WI38 (cell line): Measurements from ENCODE around the gene RAPGEF5.

ENCODE experiments used
- H3K4me3 ChIP-seq: 2 replicates; pipeline ENCODE4 v1.5.1; 2011; ENCODE audit warnings: low read depth, mild to moderate bottlenecking, control low read depth, low read length
- TF ChIP-seq, protein P1 (sequence below): IDR thresholded peaks from 2 replicates; pipeline ENCODE4 v1.5.1; 2012; ENCODE audit warnings: low read depth, mild to moderate bottlenecking, control low read depth, low read length

The RAPGEF5 gene

DNA sequence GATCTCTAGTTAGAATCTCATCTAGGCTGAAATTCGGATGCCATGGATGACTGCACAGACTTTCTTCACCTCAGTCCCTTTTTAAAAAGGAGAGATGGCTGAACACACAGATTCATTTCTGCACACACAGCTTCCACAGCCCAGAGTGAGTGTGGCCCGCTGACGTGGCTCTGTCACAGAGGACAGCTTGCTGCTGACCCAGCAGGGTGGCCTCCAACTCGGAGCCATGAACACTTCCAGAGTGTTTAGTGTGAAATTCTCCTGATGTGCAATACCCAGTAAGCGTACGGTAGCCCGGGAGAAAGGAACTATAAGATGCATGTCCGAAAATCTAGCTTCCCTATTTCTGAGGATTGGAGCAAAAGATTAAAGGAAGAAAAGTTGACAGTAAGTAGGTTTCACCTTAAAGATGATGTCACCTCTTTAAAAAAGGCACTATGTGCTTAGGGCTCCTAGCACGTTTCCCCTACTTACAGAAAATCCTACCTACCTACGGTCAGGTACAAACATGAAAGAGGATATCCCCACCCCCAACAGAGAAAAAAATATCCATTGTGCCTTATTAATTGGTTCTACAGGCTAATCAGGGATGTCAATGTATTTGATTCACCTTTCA, 162.2 kb downstream of the RAPGEF5 start:
- TF ChIP-seq, protein P1, sequence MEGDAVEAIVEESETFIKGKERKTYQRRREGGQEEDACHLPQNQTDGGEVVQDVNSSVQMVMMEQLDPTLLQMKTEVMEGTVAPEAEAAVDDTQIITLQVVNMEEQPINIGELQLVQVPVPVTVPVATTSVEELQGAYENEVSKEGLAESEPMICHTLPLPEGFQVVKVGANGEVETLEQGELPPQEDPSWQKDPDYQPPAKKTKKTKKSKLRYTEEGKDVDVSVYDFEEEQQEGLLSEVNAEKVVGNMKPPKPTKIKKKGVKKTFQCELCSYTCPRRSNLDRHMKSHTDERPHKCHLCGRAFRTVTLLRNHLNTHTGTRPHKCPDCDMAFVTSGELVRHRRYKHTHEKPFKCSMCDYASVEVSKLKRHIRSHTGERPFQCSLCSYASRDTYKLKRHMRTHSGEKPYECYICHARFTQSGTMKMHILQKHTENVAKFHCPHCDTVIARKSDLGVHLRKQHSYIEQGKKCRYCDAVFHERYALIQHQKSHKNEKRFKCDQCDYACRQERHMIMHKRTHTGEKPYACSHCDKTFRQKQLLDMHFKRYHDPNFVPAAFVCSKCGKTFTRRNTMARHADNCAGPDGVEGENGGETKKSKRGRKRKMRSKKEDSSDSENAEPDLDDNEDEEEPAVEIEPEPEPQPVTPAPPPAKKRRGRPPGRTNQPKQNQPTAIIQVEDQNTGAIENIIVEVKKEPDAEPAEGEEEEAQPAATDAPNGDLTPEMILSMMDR, result no peak
- H3K4me3 ChIP-seq, result no peak overlapping the region

DNA sequence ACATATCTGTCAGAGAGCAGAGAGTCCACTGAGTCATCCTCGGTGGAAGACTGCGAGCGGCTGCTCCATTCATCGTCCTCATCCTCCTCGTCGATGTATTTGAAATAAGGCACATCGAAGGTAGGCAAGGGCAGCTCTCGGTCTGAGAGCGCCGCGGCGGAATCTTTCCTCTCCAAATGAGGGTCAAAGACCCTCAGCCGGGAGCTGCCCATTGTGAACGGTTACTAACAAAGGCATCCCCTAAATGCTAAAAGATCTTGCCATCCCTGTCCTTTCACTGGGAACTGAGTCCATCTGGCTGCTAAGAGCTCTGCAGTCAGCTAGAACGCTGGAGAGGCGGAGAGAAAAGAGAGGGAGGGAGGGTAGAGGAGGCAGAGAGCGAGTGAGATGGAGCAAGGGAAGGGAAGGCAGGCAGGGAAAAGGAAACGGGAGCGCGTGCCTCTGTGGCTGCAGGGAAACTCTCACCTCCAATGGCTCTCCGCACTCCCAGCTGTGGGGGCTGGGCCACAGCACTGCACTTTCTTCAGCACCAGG, 163.4 kb downstream of the RAPGEF5 start:
- TF ChIP-seq, protein P1, result no peak
- no peak overlapping the region for H3K4me3 ChIP-seq

DNA sequence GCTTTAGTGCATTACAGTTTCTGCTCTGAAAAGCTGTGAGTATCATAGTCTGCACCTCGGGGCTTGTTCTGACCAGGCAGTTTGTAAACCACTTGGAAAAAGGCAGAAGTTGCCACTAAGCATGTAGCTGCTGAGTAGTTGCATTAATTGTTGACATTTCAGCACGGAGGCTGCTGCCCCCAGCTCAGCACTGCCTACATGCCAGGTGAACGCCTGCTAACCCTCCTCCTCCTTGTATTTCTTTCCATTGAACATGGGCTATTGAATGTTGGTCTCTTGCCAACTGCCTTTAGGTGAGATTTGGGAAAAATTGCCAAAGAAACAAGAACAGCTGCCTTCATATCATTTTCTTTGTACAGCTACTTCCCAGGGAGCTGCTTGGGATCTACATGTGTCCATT, 164.2 kb downstream of the RAPGEF5 start:
- TF ChIP-seq, protein P1, result no peak
- no peak overlapping the region for H3K4me3 ChIP-seq

DNA sequence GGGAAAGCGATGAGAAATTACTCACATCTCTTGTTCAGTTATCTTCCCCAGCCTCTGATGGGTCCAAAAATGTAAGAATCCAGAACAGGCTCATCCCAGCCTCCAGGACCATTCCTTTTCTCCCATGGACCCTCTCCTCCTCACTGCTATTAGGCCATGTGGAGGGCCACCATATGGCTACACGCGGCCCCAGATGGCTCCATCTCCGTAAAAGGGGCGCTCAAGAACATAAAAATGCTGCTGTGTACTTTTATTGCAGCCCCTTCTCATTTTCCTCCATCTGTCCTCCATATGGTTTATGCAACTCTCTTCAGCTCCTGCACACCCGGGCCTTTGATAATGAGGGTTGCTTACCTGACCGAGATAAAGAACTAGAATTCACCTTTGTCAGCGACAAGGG, 166.2 kb downstream of the RAPGEF5 start:
- no peak overlapping the region for H3K4me3 ChIP-seq
- TF ChIP-seq, protein P1, result no peak

DNA sequence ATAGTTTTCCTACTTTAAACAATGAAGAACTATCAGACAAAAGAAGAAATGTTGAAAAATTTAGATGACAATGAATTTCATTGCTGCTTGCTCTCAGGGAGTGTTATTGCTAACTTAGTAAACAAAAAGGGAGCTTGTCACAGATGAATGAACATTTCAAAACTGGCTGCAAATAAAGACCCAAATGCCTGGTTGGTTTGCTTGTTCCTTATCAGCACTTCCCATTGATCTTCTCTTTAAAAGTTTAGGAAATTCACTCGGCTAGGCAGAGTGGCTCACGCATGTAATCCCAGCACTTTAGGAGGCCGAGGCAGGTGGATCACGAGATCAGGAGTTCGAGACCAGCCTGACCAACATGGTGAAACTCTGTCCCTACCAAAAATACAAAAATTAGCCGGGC, 167.2 kb downstream of the RAPGEF5 start:
- TF ChIP-seq, protein P1, result no peak
- H3K4me3 ChIP-seq, result no peak overlapping the region

DNA sequence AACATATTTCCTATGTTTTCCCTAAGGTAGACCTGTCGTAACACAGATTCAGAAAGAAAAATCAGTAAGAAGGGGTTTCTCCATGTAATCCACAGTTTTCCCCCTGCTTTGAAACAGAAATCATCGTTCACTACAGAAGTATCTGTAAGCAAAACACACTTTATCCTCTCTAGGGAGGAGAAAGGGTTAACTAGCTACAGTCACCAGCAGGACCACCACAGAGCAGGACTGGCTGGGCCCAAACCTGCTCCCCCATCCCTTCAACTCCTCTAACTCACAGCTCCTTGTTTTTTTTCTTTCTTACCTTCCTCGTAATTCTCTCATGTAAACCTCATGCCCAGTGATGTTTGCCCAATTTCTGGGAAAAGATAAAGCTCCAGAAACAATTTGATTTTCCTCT, 167.7 kb downstream of the RAPGEF5 start:
- TF ChIP-seq, protein P1, result no peak
- no peak overlapping the region for H3K4me3 ChIP-seq

DNA sequence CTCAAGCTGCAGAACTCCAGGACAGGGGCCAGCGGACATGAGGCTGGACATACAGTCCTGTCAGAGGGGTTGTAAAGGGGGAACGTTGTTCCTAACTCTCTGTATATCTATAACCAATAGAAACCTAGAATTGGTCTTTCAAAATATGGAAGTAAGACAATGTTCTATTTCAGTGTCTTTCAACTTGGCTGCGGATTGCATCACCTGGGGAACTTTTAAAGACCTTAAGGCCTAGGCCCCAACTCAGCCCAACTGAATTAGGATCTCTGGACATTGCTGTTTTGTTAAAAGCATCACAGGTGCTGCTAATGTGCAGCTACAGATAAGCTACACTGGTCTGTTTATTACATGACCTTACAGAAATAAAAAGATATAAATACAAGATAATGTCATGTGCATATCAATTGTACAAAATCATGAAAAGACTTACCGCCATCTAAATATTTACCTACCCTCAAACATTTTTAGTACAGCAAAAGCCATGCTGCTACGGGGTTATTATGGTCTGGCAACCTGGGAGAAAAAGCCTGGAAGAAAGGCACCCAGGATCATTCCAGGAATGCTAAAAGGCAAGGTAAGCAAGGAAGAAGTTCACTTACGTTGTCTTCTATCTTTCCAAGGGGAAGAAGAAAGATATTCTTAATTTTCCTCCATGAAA, 169.1 kb downstream of the RAPGEF5 start:
- TF ChIP-seq, protein P1, result no peak
- H3K4me3 ChIP-seq, result no peak overlapping the region
